Parathyroid adenoma (tissue), 2 donors: Measurements from ENCODE around the gene ATN1.
A peak's percentile ranks its signal among the peaks of the same experiment; 100 is the strongest.

ENCODE experiments used
- H2AFZ ChIP-seq: fragments of 300-600 bp; sonication (generic); one replicate; pipeline ENCODE4 v1.7.0; 2017; ENCODE audit warnings: antibody characterized with exemption, mild to moderate bottlenecking
- H3K27ac ChIP-seq: fragments of 300-600 bp; sonication (generic); one replicate; pipeline ENCODE4 v1.7.0; 2017
- H3K27me3 ChIP-seq: fragments of 300-600 bp; sonication (generic); one replicate; pipeline ENCODE4 v1.7.0; 2017; ENCODE audit warnings: low read length; ENCODE audit not compliant: control insufficient read depth, insufficient read depth
- H3K36me3 ChIP-seq: fragments of 300-600 bp; sonication (generic); one replicate; pipeline ENCODE4 v1.7.0; 2017; ENCODE audit warnings: low read length; ENCODE audit not compliant: control insufficient read depth, insufficient read depth
- H3K4me1 ChIP-seq: fragments of 300-600 bp; sonication (generic); one replicate; pipeline ENCODE4 v1.7.0; 2017; ENCODE audit warnings: control low read depth
- H3K4me2 ChIP-seq: fragments of 300-600 bp; sonication (generic); one replicate; pipeline ENCODE4 v1.7.0; 2017; ENCODE audit warnings: low read length
- H3K4me3 ChIP-seq: fragments of 300-600 bp; sonication (generic); one replicate; pipeline ENCODE4 v1.7.0; 2017; ENCODE audit warnings: low read depth, low read length
- H3K79me2 ChIP-seq: fragments of 300-600 bp; sonication (generic); one replicate; pipeline ENCODE4 v1.7.0; 2017; ENCODE audit warnings: control low read depth
- H3K9ac ChIP-seq: fragments of 300-600 bp; sonication (generic); one replicate; pipeline ENCODE4 v1.7.0; 2017; ENCODE audit warnings: mild to moderate bottlenecking
- H3K9me3 ChIP-seq: fragments of 300-600 bp; sonication (generic); one replicate; pipeline ENCODE4 v1.7.0; 2017; ENCODE audit warnings: low read length; ENCODE audit not compliant: control insufficient read depth
- TF ChIP-seq, protein P1 (sequence below): fragments of 300-600 bp; sonication (generic); IDR thresholded peaks from one replicate; pipeline ENCODE4 v1.7.0; 2017; ENCODE audit warnings: antibody characterized with exemption, mild to moderate bottlenecking
- donor health status: primary hyperparathyroidism.

Gene ATN1

DNA sequence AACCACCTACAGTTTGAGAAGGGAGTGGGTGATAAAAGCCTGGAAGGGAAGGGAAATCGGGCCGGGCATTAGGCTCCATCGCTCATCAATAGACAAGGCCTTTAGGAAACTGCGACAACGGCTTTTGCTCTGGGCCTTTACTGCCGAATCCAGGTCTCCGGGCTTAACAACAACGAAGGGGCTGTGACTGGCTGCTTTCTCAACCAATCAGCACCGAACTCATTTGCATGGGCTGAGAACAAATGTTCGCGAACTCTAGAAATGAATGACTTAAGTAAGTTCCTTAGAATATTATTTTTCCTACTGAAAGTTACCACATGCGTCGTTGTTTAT is 15.6 kb downstream of the ATN1 start:
- Histone ChIP-seq H3K4me3 (peak overlapping the region; percentile 76), H3K9ac (no peak overlapping the region), H3K4me2 (peak overlapping the region; percentile 98), H3K4me1 (peaks cover 26% of the 10 kb centered on the region), H2AFZ (peak overlapping the region; percentile 48), H3K27me3 (no peaks in the 10 kb centered on the region), H3K27ac (peak overlapping the region; percentile 92), H3K36me3 (no peaks in the 10 kb centered on the region), H3K9me3 (no peaks in the 10 kb centered on the region), H3K79me2 (peaks cover 4% of the 10 kb centered on the region)
- TF ChIP-seq, protein P1, sequence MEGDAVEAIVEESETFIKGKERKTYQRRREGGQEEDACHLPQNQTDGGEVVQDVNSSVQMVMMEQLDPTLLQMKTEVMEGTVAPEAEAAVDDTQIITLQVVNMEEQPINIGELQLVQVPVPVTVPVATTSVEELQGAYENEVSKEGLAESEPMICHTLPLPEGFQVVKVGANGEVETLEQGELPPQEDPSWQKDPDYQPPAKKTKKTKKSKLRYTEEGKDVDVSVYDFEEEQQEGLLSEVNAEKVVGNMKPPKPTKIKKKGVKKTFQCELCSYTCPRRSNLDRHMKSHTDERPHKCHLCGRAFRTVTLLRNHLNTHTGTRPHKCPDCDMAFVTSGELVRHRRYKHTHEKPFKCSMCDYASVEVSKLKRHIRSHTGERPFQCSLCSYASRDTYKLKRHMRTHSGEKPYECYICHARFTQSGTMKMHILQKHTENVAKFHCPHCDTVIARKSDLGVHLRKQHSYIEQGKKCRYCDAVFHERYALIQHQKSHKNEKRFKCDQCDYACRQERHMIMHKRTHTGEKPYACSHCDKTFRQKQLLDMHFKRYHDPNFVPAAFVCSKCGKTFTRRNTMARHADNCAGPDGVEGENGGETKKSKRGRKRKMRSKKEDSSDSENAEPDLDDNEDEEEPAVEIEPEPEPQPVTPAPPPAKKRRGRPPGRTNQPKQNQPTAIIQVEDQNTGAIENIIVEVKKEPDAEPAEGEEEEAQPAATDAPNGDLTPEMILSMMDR: no peak

DNA sequence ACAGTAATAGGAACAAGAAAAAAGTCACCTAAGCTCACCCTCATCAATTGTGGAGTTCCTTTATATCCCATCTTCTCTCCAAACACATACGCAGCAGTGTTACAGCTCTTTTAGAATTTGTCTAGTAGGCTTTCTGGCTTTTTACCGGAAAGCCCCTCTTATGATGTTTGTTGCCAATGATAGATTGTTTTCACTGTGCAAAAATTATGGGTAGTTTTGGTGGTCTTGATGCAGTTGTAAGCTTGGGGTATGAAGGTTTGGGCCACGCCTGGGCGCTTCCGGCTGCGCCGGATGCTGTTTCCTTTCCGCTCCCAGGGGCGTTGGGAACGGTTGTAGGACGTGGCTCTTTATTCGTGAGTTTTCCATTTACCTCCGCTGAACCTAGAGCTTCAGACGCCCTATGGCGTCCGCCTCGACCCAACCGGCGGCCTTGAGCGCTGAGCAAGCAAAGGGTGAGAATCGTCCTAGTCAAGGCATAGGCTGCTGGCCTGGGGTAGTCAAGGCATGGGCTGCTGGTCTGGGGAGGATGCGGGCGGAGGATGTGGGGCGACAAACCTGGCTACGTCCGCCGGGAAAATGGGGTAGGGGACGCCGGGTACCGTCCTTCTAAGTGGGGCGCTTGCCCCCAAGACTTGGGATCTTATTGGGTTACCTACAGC is 16.1 kb downstream of the ATN1 start, which contains the start of the genes C12orf57 and RNU7-1:
Gene C12orf57, plus strand, starts transcription at position 301 of the 659 bp plus-strand sequence. Its CDS starts 100 bp downstream, at position 401.
Gene RNU7-1, plus strand, starts transcription at position 95 of the 659 bp plus-strand sequence.
- TF ChIP-seq, protein P1: no peak
- peak within 1 kb of the TSS; percentile 76 for H3K4me3 ChIP-seq
- H3K27ac ChIP-seq: peak within 1 kb of the TSS; percentile 92
- H3K4me1 ChIP-seq: peaks cover 22% of the 10 kb centered on the region
- H3K9me3 ChIP-seq: no peaks in the 10 kb centered on the region
- H3K79me2 ChIP-seq: peaks cover 4% of the 10 kb centered on the region
- peak within 1 kb of the TSS; percentile 98 for H3K4me2 ChIP-seq
- no peaks in the 10 kb centered on the region for H3K27me3 ChIP-seq
- peak within 1 kb of the TSS; percentile 81 for H2AFZ ChIP-seq
- peak within 1 kb of the TSS; percentile 42 for H3K9ac ChIP-seq
- no peaks in the 10 kb centered on the region for H3K36me3 ChIP-seq

DNA sequence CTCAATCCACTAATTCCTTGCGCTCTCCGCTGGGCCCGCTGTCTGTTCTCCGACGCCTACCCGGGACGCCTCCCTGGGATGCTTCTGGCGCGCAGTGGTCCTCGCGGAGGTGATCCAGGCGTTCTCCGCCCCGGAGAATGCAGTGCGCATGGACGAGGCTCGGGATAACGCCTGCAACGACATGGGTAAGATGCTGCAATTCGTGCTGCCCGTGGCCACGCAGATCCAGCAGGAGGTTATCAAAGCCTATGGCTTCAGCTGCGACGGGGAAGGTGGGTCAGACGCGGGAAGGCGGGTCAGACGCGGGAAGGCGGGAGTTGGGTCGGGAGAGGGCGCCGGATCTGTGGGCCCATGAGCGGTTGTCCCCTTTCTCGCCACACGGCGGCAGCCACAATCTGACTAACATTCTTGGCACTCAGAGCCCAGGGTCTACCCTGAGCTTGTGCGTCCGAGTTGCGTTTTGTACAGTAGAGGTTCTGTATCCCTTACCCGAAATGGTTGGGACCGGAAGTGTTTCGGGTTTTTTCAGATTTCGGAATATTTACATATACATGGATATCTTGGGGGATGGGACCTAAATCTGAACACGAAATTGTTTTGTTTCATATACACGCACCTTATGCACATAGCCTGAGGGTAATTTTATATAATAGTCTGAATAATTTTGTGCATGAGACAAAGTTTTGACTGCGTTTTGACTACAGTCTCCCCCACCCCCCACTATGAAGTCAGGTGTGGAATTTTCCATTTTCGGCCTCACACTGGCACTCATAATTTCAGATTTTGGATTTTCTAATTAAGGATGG is 16.8 kb downstream of the ATN1 start:
- Histone ChIP-seq H2AFZ (peak overlapping the region; percentile 81), H3K4me3 (peak overlapping the region; percentile 76), H3K27me3 (no peaks in the 10 kb centered on the region), H3K79me2 (peaks cover 1% of the 10 kb centered on the region), H3K9ac (peak overlapping the region; percentile 42), H3K4me2 (peak overlapping the region; percentile 98), H3K27ac (peak overlapping the region; percentile 92), H3K36me3 (no peaks in the 10 kb centered on the region), H3K4me1 (peaks cover 22% of the 10 kb centered on the region), H3K9me3 (no peaks in the 10 kb centered on the region)
- TF ChIP-seq, protein P1: peak; percentile 94

DNA sequence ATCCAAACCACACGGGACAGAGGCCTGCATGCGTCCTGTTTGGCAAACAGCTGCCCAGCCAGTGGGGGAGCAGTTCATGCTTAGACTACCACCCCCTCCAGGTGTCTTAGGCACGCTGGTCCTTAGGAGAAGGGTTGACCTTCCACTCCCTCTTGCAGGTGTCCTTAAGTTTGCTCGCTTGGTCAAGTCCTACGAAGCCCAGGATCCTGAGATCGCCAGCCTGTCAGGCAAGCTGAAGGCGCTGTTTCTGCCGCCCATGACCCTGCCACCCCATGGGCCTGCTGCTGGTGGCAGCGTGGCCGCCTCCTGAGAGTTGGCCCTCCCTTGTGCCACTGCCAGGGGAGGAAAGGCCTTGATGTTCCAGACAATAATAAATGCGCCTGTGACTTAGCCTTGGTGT is 17.9 kb downstream of the ATN1 start:
- H3K4me1 ChIP-seq: peaks cover 22% of the 10 kb centered on the region
- H3K4me2 ChIP-seq: peak overlapping the region; percentile 56
- no peaks in the 10 kb centered on the region for H3K36me3 ChIP-seq
- no peaks in the 10 kb centered on the region for H3K79me2 ChIP-seq
- TF ChIP-seq, protein P1: no peak
- peak overlapping the region; percentile 56 for H3K4me3 ChIP-seq
- H3K27me3 ChIP-seq: no peaks in the 10 kb centered on the region
- H3K27ac ChIP-seq: peak overlapping the region; percentile 92
- H2AFZ ChIP-seq: peak overlapping the region; percentile 85
- H3K9ac ChIP-seq: no peak overlapping the region
- no peaks in the 10 kb centered on the region for H3K9me3 ChIP-seq
